AG04450 (cell line): ENCODE measurements around the gene C2orf76. TPM values are rescaled to one million over a fixed set of nuclear protein-coding genes. Genes with fewer than 3 reads are reported as not detected.

Source experiments
- CTCF ChIA-PET: fragments of 300-600, 350-600 bp; formaldehyde crosslinking; extraction: SDS; loops from one replicate; lab custom pipeline; 2022; ENCODE audit warnings: antibody characterized with exemption, inconsistent platforms; lab: Charles Lee
- POLR2A ChIA-PET: fragments of 350-600 bp; formaldehyde crosslinking; extraction: SDS; loops from one replicate; lab custom pipeline; 2021; ENCODE audit warnings: antibody characterized with exemption, inconsistent platforms; lab: Yijun Ruan, JAX
- DNase-seq: peaks from one replicate; pipeline ENCODE4 v3.0.0-alpha.2; 2011; ENCODE audit warnings: low read depth, low spot score
- H3K27ac ChIP-seq: one replicate; pipeline ENCODE4 v1.5.1; 2012; ENCODE audit warnings: low read depth, low read length, control low read depth
- H3K27me3 ChIP-seq: one replicate; pipeline ENCODE4 v1.6.0; 2012; ENCODE audit warnings: low read length; ENCODE audit not compliant: control insufficient read depth, insufficient read depth
- H3K4me3 ChIP-seq: 2 replicates; pipeline ENCODE4 v1.5.1; 2011; ENCODE audit warnings: mild to moderate bottlenecking, low read depth, low read length, control low read depth
- H3K9me3 ChIP-seq: 2 replicates; pipeline ENCODE4 v1.5.1; 2012; ENCODE audit warnings: low read length; ENCODE audit not compliant: control insufficient read depth, insufficient read depth
- CTCF ChIP-seq: IDR thresholded peaks from 2 replicates; pipeline ENCODE4 v1.5.1; 2011; ENCODE audit warnings: low read depth, low read length, control low read depth, inconsistent platforms
- polyA plus RNA-seq: library from polyadenylated mRNA; depleted of rRNA; stranded (reverse); fragments of >200 nt; gene quantifications from 2 replicates; pipeline ENCODE4 v1.2.3, GENCODE V29; 2011

C2orf76 gene
- polyA plus RNA-seq, 1 experiment, result 26.5 TPM

- peak; percentile 89 for TF ChIP-seq CTCF
- no peak overlapping the region for H3K4me3 ChIP-seq
- H3K9me3 ChIP-seq, result no peaks in the 10 kb centered on the region
- H3K27ac ChIP-seq, result no peak overlapping the region
- no peak for DNase-seq
- POLR2A ChIA-PET, result no interaction called here
- CTCF ChIA-PET, result interaction anchor here (0.5 to 4.5 kb wide), 28 partner anchors 9 to 655 kb away, joined by 3 to 41 read pairs (median 4); no protein-coding TSS in a partner anchor
- no peaks in the 10 kb centered on the region for H3K27me3 ChIP-seq
Measured at GRCh38 chr2:119290859-119291587, 75.6 kb downstream of the C2orf76 start.

GRCh38 chr2:119289642-119290041 lies 77.0 kb downstream of the C2orf76 start:
- CTCF ChIA-PET, result interaction anchor here (0.7 to 4.5 kb wide), 9 partner anchors 9 to 408 kb away, joined by 3 to 41 read pairs (median 22); no protein-coding TSS in a partner anchor
- TF ChIP-seq CTCF, result no peak
- Histone ChIP-seq H3K27me3 (no peaks in the 10 kb centered on the region), H3K27ac (no peak overlapping the region), H3K4me3 (no peak overlapping the region), H3K9me3 (no peaks in the 10 kb centered on the region)
- POLR2A ChIA-PET, result interaction anchor here (1.2 kb wide), 1 partner anchor 58 kb away, joined by 6 read pairs; no protein-coding TSS in a partner anchor
- no peak for DNase-seq

DNA sequence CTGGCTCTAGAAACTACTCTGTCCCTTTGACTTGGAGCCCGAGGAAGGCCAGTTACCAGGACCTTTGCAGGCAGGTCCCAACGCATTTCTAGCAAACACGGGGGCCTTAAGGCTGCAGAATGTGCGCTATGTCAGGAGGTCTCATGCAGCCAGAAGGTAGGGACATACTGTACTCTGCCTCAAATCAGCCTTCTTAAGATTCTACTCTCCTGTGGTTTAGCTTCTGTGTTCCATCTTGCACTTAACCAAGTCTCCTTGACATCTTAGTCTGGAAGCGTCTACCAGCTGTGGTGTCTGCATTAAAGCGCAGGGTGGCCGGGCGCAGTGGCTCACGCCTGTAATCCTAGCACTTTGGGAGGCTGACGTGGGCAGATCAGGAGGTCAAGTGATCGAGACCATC lies 77.5 kb downstream of the C2orf76 start:
- no peaks in the 10 kb centered on the region for H3K27me3 ChIP-seq
- TF ChIP-seq CTCF, result no peak
- H3K9me3 ChIP-seq, result no peaks in the 10 kb centered on the region
- DNase-seq, result no peak
- H3K4me3 ChIP-seq, result no peak overlapping the region
- CTCF ChIA-PET, result interaction anchor here (0.7 to 4.0 kb wide), 6 partner anchors 20 to 407 kb away, joined by 3 to 28 read pairs (median 22); no protein-coding TSS in a partner anchor
- POLR2A ChIA-PET, result interaction anchor here (1.2 kb wide), 1 partner anchor 58 kb away, joined by 6 read pairs; no protein-coding TSS in a partner anchor
- no peak overlapping the region for H3K27ac ChIP-seq

- no peak for TF ChIP-seq CTCF
- ChIA-PET POLR2A (interaction anchor here (1.2 kb wide), 1 partner anchor 57 kb away, joined by 6 read pairs; no protein-coding TSS in a partner anchor), CTCF (interaction anchor here (0.7 to 3.6 kb wide), 5 partner anchors 23 to 407 kb away, joined by 3 to 22 read pairs (median 3); no protein-coding TSS in a partner anchor)
- no peak for DNase-seq
- Histone ChIP-seq H3K9me3 (no peaks in the 10 kb centered on the region), H3K27me3 (no peaks in the 10 kb centered on the region), H3K4me3 (no peak overlapping the region), H3K27ac (no peak overlapping the region)
Measured at GRCh38 chr2:119288576-119288975, 78.1 kb downstream of the C2orf76 start.

GRCh38 chr2:119286661-119287060 lies 80.0 kb downstream of the C2orf76 start:
- no peak overlapping the region for H3K27ac ChIP-seq
- CTCF ChIA-PET, result no interaction called here
- H3K27me3 ChIP-seq, result no peaks in the 10 kb centered on the region
- DNase-seq, result no peak
- H3K4me3 ChIP-seq, result no peak overlapping the region
- POLR2A ChIA-PET, result no interaction called here
- no peak for TF ChIP-seq CTCF
- H3K9me3 ChIP-seq, result no peaks in the 10 kb centered on the region
